ENCODE measurements around the gene GPN3.

GRCh38 chr12:110513842-110514241 lies 45.8 kb upstream of the GPN3 start:
- TF ChIP-seq YY1 (IDR thresholded peaks at IDR 0.05; ENCODE audit: insufficient read depth, insufficient read length) = no peak
- TF ChIP-seq ZNF274 (IDR thresholded peaks at IDR 0.05; ENCODE audit: low read depth, low read length) = no peak

Data from NT2/D1 (cell line).